WI38 (cell line): ENCODE measurements around the gene BCL7A.

Source experiments
- H3K4me3 ChIP-seq: 2 replicates; pipeline ENCODE4 v1.5.1; 2011; ENCODE audit warnings: low read depth, mild to moderate bottlenecking, control low read depth, low read length
- CTCF ChIP-seq: IDR thresholded peaks from 2 replicates; pipeline ENCODE4 v1.5.1; 2012; ENCODE audit warnings: low read depth, mild to moderate bottlenecking, control low read depth, low read length

The BCL7A gene

GRCh38 chr12:122081697-122082221, 60.1 kb downstream of the BCL7A start:
- no peak for TF ChIP-seq CTCF
- peak overlapping the region; percentile 74 for H3K4me3 ChIP-seq

- H3K4me3 ChIP-seq: no peak overlapping the region
- TF ChIP-seq CTCF: no peak
These were observed 61.1 kb downstream of the BCL7A start for GRCh38 chr12:122082621-122083356.

- TF ChIP-seq CTCF: no peak
- H3K4me3 ChIP-seq: no peak overlapping the region
These were observed 63.2 kb downstream of the BCL7A start for GRCh38 chr12:122084857-122085405.

- no peak for TF ChIP-seq CTCF
- H3K4me3 ChIP-seq: no peak overlapping the region
These were observed 63.9 kb downstream of the BCL7A start for GRCh38 chr12:122085591-122085990.

GRCh38 chr12:122086116-122086515, 64.4 kb downstream of the BCL7A start:
- no peak for TF ChIP-seq CTCF
- no peak overlapping the region for H3K4me3 ChIP-seq

- no peak overlapping the region for H3K4me3 ChIP-seq
- no peak for TF ChIP-seq CTCF
These were observed 65.1 kb downstream of the BCL7A start for GRCh38 chr12:122086641-122087285.
